Body of pancreas (tissue), 4 donors: ENCODE results near the gene LRRC49.

Experiments
- CTCF ChIP-seq, 7 experiments: fragments of 450-650 bp in 4 of 7; fragments of 200-600 bp in 3 of 7; sonication (generic) in 3 of 7; IDR thresholded peaks; one replicate each; pipeline ENCODE4 v1.5.1; 2016 to 2019; ENCODE audit warnings: antibody characterized with exemption in 7 of 7
- POLR2A ChIP-seq, 3 donors: fragments of 450-650 bp; IDR thresholded peaks; one replicate each; pipeline ENCODE4 v1.6.1; 2016; ENCODE audit warnings: antibody characterized with exemption in 3 of 3, mild to moderate bottlenecking in 2 of 3

- peak; percentile 24 to 66 (median 62) for TF ChIP-seq CTCF (IDR thresholded peaks at IDR 0.05)
- TF ChIP-seq POLR2A (IDR thresholded peaks at IDR 0.05): no peak
Observed at GRCh38 chr15:71011503-71012155, 119.0 kb downstream of the LRRC49 start.
